COR-L47 (cell line): ENCODE measurements around the gene C1RL.

Experiments used
- DNase-seq: peaks from one replicate; lab custom pipeline; 2025; lab: John Stamatoyannopoulos, UW

C1RL gene

DNA sequence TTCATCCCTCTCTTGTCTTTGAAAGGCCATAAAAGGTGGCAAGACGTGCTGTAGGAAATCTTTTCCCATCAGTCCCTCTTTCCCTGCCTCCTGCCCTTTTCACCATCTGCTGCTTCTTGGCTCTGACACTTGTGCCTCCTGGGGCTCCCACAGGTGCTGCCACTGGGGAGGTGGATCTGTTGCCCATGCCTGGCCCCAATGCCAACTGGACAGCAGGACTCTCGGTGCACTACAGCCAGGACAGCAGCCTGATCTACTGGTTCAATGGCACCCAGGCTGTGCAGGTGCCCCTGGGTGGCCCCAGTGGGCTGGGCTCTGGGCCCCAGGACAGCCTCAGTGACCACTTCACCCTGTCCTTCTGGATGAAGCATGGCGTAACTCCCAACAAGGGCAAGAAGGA, 27.7 kb upstream of the C1RL start:
- no peak for DNase-seq

DNA sequence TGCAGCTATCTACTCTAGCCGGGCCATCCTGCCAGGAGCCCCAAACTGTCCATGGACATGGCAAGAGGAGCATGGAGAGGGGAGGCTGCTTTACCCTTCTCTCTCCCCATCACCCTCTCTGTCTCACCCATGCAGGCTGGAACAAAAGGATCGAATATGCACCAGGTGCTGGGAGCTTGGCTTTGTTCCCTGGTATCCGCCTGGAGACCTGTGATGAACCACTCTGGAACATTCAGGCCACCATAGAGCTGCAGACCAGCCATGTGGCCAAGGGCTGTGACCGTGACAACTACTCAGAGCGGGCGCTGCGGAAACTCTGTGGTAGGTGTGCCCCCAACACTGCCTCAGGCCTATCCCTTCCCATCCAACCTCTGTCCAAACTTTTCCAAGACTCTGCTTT, 27.1 kb upstream of the C1RL start:
- no peak for DNase-seq

DNA sequence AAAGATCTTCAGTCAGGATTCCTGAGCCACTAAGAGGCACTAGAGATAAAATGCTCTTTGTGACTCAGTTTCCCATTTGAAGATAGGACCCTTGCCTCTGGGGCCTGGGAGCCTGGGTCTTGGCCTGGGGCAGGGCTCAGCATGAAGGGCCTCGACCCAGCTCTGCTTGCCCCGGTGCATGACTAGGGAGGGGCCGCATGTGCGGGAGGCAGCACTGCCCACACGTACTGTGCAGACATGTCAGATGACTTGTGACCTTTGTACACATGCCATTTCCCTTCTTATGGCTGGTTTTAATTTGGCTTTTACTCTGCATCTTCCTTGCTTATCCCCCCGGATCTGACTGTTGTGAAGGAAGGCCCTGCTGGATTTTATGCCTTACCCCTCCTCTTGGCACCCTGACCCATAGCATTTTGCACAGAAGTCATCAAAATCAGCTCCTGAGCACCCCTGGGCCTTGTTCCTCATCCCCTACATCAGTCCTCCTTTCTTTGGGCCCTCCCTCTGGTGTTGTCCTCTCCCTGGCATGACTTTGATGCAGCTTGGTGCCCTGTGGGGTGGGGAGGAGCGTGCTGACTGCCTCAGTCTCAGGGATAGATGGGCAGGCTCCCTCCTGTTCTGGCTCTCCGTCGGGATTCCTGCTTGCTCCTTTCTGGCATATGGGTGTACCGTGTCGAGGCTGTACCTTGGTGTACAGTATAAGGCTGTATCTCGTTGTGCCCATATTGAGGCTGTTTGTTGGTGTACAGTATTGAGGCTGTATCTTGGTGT, 25.6 kb upstream of the C1RL start:
- no peak for DNase-seq

DNA sequence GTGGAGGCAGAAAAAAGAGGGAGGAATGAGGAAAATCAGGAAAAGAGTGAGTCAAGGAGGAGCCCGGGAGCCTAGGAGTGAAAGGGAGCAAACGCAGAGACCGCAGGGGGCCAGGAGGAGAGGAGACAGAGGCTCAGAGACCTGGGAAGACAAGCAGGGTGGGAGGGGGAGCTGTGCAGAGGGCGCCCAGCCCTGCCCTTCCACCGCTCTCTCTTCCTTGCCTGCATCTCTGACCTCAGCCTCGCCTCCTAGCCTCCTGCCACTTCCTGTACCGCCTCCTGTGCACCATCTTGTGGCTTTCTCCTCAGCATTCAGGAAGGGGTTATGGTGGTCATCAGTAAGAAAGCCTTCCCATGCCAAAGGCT, 22.5 kb upstream of the C1RL start:
- DNase-seq, result no peak

DNA sequence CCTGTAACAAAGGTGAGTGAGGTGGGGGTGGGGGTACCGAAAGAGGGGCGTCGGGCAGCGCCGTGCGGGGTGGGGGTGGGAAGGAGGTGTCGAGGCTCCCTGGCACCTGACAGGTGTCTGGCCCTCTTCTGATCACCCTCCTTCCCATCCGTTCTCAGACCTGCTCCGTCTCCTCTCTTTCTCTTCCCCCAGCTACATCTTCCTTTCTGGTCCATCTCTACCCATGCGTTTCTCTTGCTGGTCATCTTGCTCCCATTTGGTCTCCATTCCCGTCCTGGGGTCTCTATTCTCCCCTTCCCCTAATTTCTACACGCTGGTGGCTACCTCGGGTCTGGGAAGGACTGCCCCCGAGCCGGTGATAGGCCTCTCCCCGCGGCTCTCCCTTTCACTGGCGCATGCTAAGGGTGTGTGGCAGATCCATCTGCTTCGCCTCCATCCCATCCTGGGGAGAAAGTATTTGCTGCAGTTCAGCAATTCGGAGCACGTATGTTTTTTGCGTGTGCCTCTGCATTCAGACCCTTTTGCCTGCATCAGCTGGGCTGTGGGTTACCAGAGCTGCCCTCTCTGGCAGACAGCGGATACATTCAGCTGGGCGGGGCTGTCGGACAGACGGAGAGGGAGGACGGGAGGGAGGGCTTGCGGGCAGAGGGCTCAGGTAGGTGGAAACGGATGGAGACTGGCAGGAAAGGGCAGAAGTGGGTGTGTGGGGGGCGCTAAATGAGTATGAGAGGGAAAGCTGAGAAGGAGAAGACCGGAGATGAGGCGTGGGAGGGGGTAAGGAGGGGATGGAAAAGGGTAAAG, 21.9 kb upstream of the C1RL start:
- no peak for DNase-seq

DNA sequence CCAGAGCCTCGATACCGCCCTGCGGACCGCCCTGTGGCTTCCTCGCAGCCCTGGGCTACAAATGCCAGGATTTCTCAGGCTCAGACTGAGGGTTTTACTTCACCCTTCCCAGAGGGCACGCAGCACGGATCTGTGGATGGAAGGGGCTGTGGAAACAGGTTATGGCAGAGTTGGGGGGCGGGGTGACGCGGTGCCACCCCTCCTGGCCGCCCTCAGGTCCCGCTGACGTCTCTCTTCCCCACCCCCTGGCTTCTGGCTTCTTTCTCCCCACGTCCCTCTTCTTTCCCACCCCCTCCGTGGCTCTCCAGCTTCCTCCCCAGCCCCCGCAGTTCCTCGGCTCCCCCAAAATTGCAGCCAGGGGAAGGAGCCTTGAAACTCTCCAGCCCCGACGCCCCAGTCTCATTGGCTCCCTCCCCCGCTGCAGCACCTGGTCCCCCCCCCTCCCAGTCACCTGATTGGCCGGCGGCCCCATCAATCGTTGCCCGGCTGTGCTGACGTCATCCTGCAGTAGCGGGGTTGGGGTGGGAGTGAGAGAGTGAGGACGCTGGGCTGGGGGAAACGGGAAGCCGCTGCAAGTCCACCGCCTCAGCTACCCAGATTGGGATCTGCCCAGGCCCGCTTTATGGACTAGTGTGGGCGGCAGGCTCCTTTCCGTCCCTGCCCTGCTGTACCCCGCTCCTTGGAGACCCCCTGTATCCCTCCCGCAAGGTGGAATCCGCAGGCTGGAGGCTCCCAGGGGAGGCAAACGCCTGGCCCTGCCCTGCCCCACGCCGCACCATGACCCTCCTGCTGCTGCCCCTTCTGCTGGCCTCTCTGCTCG, 21.1 kb upstream of the C1RL start, which contains the start of gene CLSTN3:
Gene CLSTN3 (plus strand): TSS at position 500 of the 820 bp plus-strand sequence. CDS start 278 bp downstream, at position 778.
- DNase-seq, result peak; percentile 45

DNA sequence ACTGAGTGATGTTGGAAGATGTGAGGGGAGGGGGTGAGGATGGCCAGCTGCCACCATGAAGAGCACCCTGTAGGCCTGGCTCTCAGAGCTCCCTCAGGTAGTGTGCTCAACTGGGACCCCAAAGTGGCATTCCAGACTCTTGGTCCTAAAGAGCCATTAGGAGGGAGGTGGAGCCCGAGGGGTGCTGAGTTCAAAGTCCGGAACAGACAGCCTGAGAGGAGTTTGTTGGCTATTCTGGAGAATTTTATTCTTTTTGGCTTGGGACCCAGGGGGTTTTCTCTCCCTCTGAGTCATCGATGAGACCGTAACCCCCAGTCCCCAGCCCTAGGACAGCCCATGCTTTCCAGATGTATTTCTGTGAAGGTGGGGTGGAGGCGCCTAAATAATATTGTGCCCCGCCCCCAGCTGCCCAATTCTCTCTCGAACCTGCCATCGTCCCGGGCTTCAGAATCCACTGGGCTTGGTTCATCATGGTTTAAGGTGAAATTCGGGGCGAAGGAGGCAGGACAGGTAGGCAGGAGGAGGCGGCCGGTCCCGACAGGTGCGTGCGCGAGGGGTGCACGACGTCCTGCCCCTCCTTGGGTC, 20.4 kb upstream of the C1RL start:
- DNase-seq, result no peak

DNA sequence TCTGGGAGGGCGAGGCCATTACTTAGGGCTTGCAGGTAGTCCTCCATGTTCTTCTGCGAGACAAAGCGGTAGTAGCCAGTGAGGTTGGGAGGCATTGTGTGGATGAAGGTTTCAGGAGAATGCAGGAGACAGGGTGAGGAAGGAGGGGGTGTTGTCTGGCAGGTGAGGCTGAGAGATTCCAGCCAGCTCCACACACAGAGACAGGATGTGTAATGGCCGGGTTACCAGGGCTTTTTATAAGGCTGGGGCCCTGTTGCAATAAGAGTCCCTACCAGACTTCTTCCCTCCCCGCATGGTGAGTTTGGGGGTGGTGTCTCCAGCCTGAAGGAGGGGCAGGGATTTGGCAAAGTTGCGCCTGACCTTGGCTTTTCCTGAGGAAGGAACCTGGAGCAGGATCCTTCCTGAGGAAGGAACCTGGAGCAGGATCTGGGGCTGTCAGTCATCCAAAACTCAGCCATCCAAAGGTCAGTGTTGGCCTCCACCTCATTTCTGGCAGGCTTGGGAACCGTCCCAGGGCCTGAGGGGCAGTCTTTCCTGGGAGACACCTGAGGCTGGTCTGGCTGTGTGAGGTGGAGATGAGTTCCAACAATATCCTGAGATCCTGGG, 19.8 kb upstream of the C1RL start, which contains the start of gene RBP5:
Gene RBP5 (minus strand): TSS at position 209 of the 606 bp plus-strand sequence. CDS start 114 bp downstream, at position 95.
- DNase-seq, result no peak

DNA sequence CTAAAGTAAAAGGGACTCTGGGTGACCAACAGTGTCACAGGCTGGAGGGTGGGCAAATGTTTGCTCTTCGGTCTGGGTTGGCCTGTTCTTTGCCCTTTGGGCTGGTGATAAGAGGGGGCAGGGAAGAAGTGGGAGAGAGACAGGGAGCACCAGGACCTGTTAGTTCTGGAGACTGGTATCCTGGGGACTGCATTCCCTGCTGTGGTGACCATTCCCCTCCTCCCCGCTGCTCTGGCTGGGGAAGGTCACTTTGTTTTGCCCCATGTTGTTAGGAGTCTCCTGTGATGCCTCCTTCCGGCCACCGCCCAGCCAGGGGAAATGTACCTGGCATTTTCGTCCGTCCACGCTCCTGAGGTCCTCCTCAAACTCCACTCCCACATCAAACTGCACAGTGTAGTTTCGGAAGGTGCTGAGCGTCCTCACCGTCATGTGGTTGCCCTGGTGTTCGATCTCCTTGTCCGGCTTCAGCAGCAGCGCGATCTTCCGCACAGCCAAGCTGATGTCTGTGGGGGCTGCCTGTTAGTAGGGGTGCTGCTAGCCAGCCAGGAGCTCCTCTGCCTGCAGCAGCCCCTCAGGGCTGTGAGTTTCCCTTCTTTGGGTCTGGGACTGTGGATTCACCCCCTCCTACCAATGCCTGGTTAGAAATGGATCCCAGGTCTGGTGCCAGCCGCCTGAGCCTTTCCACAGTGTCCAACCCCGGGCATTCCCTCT, 19.1 kb upstream of the C1RL start:
- no peak for DNase-seq

DNA sequence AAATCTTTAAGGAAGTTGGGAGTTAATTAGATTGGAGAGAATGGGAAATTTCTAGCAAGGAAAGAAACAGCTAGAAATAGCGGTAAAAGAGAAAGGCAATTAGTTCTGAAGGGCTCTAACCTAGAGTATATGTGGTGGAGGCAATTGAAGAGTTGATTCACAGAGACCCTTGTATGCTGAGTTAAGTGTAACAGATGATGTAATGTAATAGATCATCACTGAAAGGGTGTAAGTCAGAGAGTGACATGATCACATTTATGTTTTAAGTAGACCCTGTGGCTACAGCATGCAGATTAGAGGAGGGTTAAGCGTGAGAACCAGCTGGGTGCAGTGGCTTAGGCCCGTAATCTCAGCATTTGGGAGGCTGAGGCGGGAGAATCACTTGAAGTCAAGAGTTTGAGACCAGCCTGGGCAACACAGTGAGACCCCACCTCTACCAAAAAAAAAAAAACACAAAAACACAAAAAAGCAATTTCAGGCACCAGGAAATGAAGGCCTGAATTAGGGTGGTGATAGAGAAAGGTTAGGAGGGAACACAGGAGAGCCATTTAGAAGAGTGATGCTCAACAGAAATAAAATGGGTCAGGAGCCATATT, 16.7 kb upstream of the C1RL start:
- DNase-seq, result no peak

DNA sequence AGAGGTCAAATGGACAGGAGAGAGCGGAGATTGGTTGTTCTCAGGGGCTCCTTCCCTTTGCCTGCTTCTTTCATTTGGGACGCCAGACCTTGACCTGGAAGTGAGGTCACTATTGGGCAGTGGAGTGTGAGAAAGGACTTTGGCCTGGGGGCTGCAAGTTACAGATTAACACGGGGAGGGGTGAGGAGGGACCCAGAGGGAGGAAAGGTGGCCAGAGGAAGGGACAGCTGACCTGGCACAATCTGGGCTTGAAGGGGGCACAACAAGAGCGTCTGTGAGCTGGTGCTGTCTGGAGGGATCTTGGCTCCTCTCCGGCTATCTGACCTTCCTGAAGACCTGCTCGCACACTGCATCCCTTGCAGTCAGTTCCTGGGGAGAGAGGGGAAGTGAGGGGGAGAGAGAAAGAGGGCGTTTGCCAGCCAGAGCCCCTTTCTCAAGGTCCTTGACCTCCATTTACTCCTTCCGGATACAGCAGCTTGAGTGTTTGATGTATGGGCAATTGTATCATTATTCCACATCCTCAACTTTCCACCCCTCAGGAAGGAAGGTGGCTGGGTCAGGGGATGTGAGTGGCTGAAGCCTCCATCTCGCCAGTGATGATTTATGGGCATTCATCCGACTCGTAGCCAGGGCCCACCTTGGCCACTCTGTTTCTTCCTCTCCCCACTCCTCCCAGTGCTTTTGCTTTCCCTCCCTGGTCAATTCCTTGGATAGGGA, 14.9 kb upstream of the C1RL start:
- DNase-seq, result no peak

DNA sequence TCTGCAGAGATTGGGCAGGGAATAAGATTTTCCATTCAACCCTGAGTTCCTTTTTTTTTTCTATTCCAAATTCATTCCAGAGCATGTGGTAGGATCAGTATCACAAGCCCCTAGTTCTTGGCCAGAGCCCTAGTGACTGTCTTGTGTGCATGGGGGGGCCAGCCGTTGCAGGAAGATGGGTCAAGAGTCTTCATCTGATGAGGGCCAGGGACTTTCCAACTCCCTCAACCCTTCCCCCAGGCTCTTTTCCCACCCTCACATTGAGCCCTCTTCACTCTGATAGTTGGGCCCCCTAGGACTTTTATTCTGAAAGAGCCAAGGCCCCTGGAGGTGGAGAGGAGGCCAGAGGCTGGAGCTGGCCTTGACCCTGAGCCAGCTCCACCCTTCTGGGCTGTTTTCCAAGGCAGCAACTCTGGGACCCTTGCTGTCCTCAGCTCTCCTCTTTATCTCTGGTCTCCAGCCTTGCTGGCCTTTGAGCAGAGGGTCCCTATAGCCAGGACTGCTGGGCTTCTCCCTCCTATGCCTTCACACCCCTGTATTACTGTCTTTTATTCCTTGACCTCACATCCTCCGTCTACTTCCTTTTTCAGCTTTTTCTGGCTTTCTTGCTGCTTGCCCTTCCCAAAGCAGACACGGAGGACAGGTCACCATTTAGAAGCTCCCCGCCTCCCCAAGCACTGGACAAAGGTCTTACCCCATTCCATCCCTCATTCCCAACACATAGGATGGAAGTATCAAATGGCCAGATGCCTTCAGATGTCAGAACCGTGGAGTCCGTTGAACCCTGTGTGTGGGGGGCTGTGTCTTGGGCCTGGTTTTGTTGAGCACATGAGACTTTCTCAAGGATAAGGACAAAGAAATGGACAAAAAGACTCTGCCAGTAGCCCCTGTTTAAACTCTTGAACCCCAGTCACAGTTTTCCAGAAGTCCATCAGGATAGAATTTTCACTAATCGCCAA, 14.1 kb upstream of the C1RL start:
- no peak for DNase-seq

DNA sequence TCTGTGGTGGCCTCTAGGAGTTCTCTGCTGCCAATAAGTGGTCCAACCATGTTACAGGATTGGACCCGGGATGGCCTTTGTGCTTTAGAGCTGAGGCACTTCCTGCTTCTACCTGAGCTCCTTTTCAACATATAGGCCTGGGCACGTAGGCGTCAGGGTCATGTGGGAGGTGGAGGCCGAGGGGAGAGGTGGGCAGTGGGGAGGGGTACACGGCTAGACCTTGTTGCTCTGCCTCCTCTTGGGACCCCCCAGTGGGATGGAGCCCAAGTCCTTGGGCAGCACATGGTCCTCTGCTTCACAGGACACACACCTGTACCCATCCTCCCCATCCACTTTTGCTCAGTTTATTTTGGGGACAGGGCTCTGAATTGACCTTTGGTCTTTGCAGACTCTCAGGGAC, 12.3 kb upstream of the C1RL start:
- DNase-seq, result no peak

DNA sequence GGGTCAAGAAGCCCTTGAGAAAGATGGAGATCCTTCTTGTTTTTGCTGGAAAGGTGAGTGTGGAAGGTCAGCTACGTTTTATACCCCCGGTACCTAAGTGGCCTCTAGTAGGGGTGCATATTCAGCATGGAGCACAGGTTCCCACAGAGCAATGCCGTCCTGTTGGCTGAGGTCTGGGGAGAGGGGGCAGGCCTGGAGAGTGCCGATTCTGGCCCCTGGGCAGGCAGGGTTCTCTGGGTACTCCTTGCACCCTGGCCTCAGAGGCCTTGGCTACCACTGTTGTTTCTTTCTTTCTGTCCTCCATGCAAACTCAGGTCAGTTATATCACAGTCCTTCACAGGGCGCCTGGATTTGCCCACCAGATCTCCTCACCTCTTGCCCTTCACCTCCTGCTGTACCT, 11.2 kb upstream of the C1RL start:
- DNase-seq, result no peak

DNA sequence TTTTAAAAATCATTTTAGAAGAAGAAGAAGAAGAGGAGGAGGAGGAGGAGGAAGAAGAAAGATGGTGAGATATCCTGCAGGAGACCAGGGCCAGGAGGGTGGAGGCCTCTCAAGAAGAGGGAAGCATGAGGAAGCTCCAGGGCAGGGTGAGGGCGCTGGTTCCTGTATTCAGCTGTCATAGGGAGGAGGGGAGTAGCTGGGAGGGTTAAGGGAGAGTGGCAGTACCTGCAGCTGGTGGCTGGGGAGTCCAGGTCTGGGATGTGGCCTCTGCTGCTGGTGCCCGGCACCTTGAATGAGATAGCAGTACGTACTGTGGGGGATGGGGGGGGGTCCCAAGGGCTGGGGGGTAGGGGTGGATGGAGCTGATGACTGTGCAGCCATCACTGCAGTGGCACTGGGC, 9.9 kb upstream of the C1RL start:
- DNase-seq, result no peak

DNA sequence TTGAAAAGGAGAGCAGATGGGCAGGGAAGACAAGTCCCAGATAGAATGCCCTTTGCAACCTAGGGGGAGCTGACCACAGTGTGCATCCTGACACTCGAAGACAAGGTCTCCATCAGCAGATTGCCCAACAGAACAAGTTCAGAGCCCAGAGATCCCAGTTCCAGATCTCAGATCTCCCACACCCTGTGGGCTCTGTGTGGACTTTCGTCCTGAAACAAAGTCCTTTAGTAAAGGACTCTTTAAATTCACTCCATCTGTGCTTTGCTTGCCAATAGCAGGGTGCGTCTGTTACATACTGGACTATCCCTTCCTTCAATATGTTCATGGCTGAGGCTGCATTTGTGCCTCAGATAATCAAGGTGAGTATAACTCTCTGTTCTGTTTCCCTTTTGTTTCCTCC, 8.7 kb upstream of the C1RL start:
- DNase-seq, result no peak

DNA sequence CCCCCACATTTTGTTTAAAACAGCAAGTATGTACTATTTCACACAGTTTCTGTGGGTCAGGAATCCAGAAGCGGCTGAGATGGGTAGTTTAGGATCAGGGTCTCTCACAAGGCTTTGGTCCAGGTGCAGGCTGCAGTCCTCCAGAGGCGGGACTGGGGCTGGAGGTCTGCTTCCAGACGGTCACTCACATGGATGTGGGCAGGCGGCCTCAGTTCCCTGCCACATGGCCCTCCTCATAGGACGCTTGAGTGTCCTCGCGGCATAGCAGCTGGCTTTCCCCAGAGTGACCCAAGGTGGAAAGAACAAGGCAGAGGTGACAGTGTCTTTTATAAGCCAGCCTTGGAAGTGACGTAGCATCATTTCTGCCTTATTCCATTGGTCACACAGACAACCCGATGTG, 7.9 kb upstream of the C1RL start:
- no peak for DNase-seq

DNA sequence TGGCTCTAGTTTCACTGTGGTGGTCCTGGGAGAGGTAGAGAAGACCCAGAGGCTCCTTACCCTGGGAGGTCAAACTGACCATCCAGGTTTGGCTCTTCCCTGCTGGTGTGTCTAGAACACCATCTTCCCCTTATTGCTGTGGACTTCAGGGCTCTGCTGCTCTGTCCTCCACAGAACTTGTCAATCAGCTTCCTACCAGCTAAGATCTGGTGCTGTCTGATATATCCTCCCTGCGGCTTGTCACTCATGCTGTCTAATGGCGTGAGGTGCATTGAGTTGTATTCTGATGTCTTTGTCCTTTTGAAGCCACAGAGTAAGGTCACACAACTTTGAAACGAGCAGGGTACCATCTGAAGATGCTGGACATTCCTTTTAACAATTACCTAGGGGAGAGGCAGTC, 7.2 kb upstream of the C1RL start:
- DNase-seq, result no peak

DNA sequence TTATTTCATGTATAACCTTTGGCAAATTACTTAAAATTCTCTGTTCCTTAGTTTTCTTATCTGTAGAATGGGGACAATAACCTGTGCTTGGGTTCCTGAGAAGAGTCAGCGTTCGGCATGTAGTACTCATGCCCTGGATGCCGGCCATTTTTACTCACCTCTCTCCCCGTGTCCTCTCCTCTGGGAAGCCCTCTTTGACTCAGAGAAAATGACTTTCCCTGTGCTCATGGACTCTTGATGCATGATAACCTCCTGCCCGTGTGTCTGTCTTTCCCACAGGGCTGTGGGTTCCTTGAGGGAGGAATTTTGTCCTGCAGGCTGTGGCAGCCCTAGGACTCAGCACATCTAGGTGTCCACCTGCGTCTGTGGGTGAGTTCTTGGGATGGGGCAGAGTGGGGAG, 5.8 kb upstream of the C1RL start:
- DNase-seq, result no peak
